GM23248 (cell line): ENCODE measurements around the gene RBL2. TPM values are rescaled to one million over a fixed set of nuclear protein-coding genes. Genes with fewer than 3 reads are reported as not detected.

Experiments used
- DNase-seq: peaks from one replicate; pipeline ENCODE4 v3.0.0-alpha.2; 2015
- H2AFZ ChIP-seq: fragments of 200-600 bp; sonication (generic); 2 replicates; pipeline ENCODE4 v1.6.1; 2016; ENCODE audit warnings: antibody characterized with exemption
- H3F3A ChIP-seq: fragments of 200-600 bp; sonication (generic); 2 replicates; pipeline ENCODE4 v1.6.1; 2016; ENCODE audit warnings: mild to moderate bottlenecking, antibody characterized with exemption, mixed run types; ENCODE audit not compliant: insufficient read depth
- H3K27ac ChIP-seq: fragments of 200-600 bp; sonication (generic); 2 replicates; pipeline ENCODE4 v1.5.1; 2016; ENCODE audit warnings: mild to moderate bottlenecking
- H3K27me3 ChIP-seq: fragments of 200-600 bp; sonication (generic); replicated peaks from 2 replicates; pipeline ENCODE4 v1.6.1; 2016; ENCODE audit warnings: mild to moderate bottlenecking; ENCODE audit not compliant: insufficient read depth
- H3K36me3 ChIP-seq: fragments of 200-600 bp; sonication (generic); 2 replicates; pipeline ENCODE4 v1.6.1; 2016; ENCODE audit warnings: low read depth, mild to moderate bottlenecking
- H3K4me1 ChIP-seq: fragments of 200-600 bp; sonication (generic); 2 replicates; pipeline ENCODE4 v1.6.1; 2016; ENCODE audit warnings: mild to moderate bottlenecking; ENCODE audit not compliant: insufficient read depth
- H3K4me2 ChIP-seq: fragments of 200-600 bp; sonication (generic); one replicate; pipeline ENCODE4 v1.6.1; 2016; ENCODE audit warnings: mild to moderate bottlenecking; ENCODE audit not compliant: unreplicated experiment
- H3K4me3 ChIP-seq: fragments of 200-600 bp; sonication (generic); 2 replicates; pipeline ENCODE4 v1.5.1; 2016; ENCODE audit warnings: mild to moderate bottlenecking
- H3K79me2 ChIP-seq: fragments of 200-600 bp; sonication (generic); 2 replicates; pipeline ENCODE4 v1.6.1; 2016; ENCODE audit warnings: mild to moderate bottlenecking; ENCODE audit not compliant: insufficient read depth
- H3K9ac ChIP-seq: fragments of 200-600 bp; sonication (generic); 2 replicates; pipeline ENCODE4 v1.6.1; 2016; ENCODE audit warnings: mild to moderate bottlenecking
- H3K9me2 ChIP-seq: fragments of 200-600 bp; sonication (generic); 2 replicates; pipeline ENCODE4 v1.6.1; 2016; ENCODE audit warnings: mixed run types, mild to moderate bottlenecking, moderate library complexity; ENCODE audit not compliant: insufficient read depth
- H3K9me3 ChIP-seq: fragments of 200-600 bp; sonication (generic); one replicate; pipeline ENCODE4 v1.6.1; 2017; ENCODE audit warnings: low read depth
- H4K20me1 ChIP-seq: fragments of 200-600 bp; sonication (generic); 2 replicates; pipeline ENCODE4 v1.6.0; 2016; ENCODE audit not compliant: insufficient read depth
- EZH2 ChIP-seq: fragments of 200-600 bp; sonication (generic); IDR thresholded peaks from 2 replicates; pipeline ENCODE4 v1.6.1; 2018; ENCODE audit warnings: antibody characterized with exemption, mild to moderate bottlenecking; ENCODE audit not compliant: insufficient read depth, poor library complexity, severe bottlenecking
- EZH2phosphoT487 ChIP-seq: fragments of 200-600 bp; sonication (generic); IDR thresholded peaks from 2 replicates; pipeline ENCODE4 v1.6.1; 2018; ENCODE audit warnings: antibody characterized with exemption, moderate library complexity, mild to moderate bottlenecking, low read depth; ENCODE audit not compliant: insufficient read depth
- WGBS, 2 experiments: methylation state at CpG; one replicate each; pipeline ENCODE4 v1.1.6; 2015 to 2017; ENCODE audit warnings: low lambda C conversion rate in 2 of 2, low coverage in 1 of 2; ENCODE audit errors: missing lambda C conversion rate in 2 of 2; 5-methylcytosine and 5-hydroxymethylcytosine counted together
- in situ Hi-C: fragments of 300-500 bp; cut with MboI; formaldehyde crosslinking; loops from 2 replicates; pipeline ENCODE4 v1.15.0; 2020
- polyA plus RNA-seq: library from polyadenylated mRNA; unstranded; fragments of >200 nt; fragmentation: Nextera tagmentation; extraction: Ambion mirVana; gene quantifications from 2 replicates; pipeline ENCODE4 v1.2.1, GENCODE V29; 2016
- total RNA-seq: library from RNA; depleted of rRNA; stranded (reverse); fragments of >200 nt; shearing (Covaris generic); gene quantifications from 2 replicates; pipeline ENCODE4 v1.2.3, GENCODE V29; 2014

The RBL2 gene
- total and polyA plus RNA-seq, 2 experiments from 2014 or later, result 32.2 to 44.5 TPM

- Histone ChIP-seq H2AFZ (peak overlapping the region; percentile 100), H3K36me3 (no peaks in the 10 kb centered on the region), H4K20me1 (no peaks in the 10 kb centered on the region), H3K79me2 (peaks cover 35% of the 10 kb centered on the region), H3K9me2 (no peaks in the 10 kb centered on the region), H3K4me1 (peaks cover 8% of the 10 kb centered on the region), H3K27me3 (no peaks in the 10 kb centered on the region), H3K9ac (peak overlapping the region; percentile 91; the same call in 1 of the 2 replicates), H3K4me2 (peak overlapping the region; percentile 79), H3K4me3 (peak overlapping the region; percentile 81; the same call in 1 of the 2 replicates), H3K27ac (no peak overlapping the region), H3K9me3 (no peaks in the 10 kb centered on the region), H3F3A (peaks cover 10% of the 10 kb centered on the region)
- 92 to 93% methylated on average over 7 of the region's 7 CpGs for WGBS, 2 experiments
- TF ChIP-seq EZH2phosphoT487, result no peak
- no peak for TF ChIP-seq EZH2
- no peak for DNase-seq
- in situ Hi-C loops, result no loop called here
Measured at GRCh38 chr16:53433509-53433908, 762 bp upstream of the RBL2 start.

DNA sequence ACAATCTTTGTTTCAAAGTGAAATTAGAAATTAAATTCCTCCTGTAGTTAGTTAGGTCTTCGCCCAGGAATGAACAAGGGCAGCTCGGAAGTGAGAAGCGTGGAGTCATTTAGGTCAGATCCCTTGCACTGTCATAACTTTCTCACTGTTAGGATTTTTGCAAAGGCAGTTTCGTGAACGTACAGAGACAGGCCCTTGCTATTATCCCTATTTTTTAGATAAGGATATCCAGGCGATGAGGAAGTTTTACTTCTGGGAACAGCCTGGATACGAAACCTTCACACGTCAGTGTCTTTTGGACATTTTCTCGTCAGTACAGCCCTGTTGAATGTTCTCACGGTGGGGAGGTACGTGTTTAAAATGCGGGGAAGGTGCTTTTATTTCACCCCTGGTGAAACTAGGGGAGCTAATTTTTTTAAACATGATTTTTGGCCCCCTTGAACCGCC lies 318 bp upstream of the RBL2 start:
- H3K9me3 ChIP-seq, result no peaks in the 10 kb centered on the region
- H3K9ac ChIP-seq, result peak overlapping the region; percentile 91
- H3K36me3 ChIP-seq, result no peaks in the 10 kb centered on the region
- H4K20me1 ChIP-seq, result no peaks in the 10 kb centered on the region
- 27 to 35% methylated on average over 13 of the region's 13 CpGs for WGBS, 2 experiments
- peak overlapping the region; percentile 79 for H3K4me2 ChIP-seq
- H3K4me3 ChIP-seq, result peak overlapping the region; percentile 81
- peaks cover 8% of the 10 kb centered on the region for H3K4me1 ChIP-seq
- H3K27ac ChIP-seq, result 0 out of 2 replicates have a peak overlapping the region, but pooled peaks have one; percentile 83
- in situ Hi-C loops, result no loop called here
- peaks cover 10% of the 10 kb centered on the region for H3F3A ChIP-seq
- TF ChIP-seq EZH2 (no peak), EZH2phosphoT487 (no peak)
- H2AFZ ChIP-seq, result peak overlapping the region; percentile 100
- peaks cover 39% of the 10 kb centered on the region for H3K79me2 ChIP-seq
- no peak for DNase-seq
- no peaks in the 10 kb centered on the region for H3K9me2 ChIP-seq
- no peaks in the 10 kb centered on the region for H3K27me3 ChIP-seq

- H3K36me3 ChIP-seq, result no peaks in the 10 kb centered on the region
- H3K4me2 ChIP-seq, result peak overlapping the region; percentile 93
- no peaks in the 10 kb centered on the region for H4K20me1 ChIP-seq
- WGBS, 2 experiments, result 0 to 1% methylated on average over 28 of the region's 28 CpGs
- TF ChIP-seq EZH2phosphoT487, result no peak
- no peak for TF ChIP-seq EZH2
- no peaks in the 10 kb centered on the region for H3K27me3 ChIP-seq
- peak; percentile 94 for DNase-seq
- peak overlapping the region; percentile 100 for H2AFZ ChIP-seq
- H3K4me1 ChIP-seq, result peaks cover 8% of the 10 kb centered on the region
- H3F3A ChIP-seq, result peaks cover 10% of the 10 kb centered on the region
- peak overlapping the region; percentile 91 for H3K9ac ChIP-seq
- H3K79me2 ChIP-seq, result peaks cover 52% of the 10 kb centered on the region
- in situ Hi-C loops, result no loop called here
- H3K27ac ChIP-seq, result peak overlapping the region; percentile 83
- peak overlapping the region; percentile 81 for H3K4me3 ChIP-seq
- no peaks in the 10 kb centered on the region for H3K9me3 ChIP-seq
- H3K9me2 ChIP-seq, result no peaks in the 10 kb centered on the region
Measured at GRCh38 chr16:53435066-53435688, 906 bp downstream of the RBL2 start.

DNA sequence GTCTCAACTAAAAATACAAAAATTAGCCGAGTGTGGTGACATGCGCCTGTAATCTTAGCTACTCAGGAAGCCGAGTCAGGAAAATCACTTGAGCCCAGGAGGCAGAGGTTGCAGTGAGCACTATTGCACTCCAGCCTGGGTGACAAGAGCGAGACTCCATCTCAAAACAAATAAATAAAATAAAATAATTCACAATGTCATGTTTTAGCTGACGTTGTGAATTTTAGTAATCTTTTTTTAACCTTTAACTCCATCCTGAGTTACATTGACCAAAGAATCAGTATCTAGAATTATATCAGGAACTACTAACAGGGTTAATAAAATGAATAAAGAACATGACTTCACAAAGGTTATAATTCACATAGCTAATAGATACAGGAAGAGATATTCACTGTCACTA lies 5.9 kb downstream of the RBL2 start:
- H3F3A ChIP-seq, result peaks cover 10% of the 10 kb centered on the region
- H3K4me1 ChIP-seq, result peaks cover 8% of the 10 kb centered on the region
- peaks cover 66% of the 10 kb centered on the region for H3K79me2 ChIP-seq
- H4K20me1 ChIP-seq, result no peaks in the 10 kb centered on the region
- no peaks in the 10 kb centered on the region for H3K9me2 ChIP-seq
- no peak overlapping the region for H3K4me3 ChIP-seq
- H3K27me3 ChIP-seq, result no peaks in the 10 kb centered on the region
- in situ Hi-C loops, result no loop called here
- no peak overlapping the region for H3K27ac ChIP-seq
- DNase-seq, result no peak
- H3K36me3 ChIP-seq, result peaks cover 16% of the 10 kb centered on the region
- no peak overlapping the region for H3K4me2 ChIP-seq
- no peak overlapping the region for H2AFZ ChIP-seq
- no peaks in the 10 kb centered on the region for H3K9me3 ChIP-seq
- no peak for TF ChIP-seq EZH2
- TF ChIP-seq EZH2phosphoT487, result no peak
- WGBS, 2 experiments, result 98% methylated on average over 5 of the region's 5 CpGs
- no peak overlapping the region for H3K9ac ChIP-seq
